Ovary (tissue), 9 donors: ENCODE data around the gene SF1. TPM values are rescaled to one million over a fixed set of nuclear protein-coding genes. Genes with fewer than 3 reads are reported as not detected.
A peak's percentile ranks its signal among the peaks of the same experiment; 100 is the strongest.

ENCODE experiments used
- DNase-seq, 5 donors: peaks; one replicate each; pipeline ENCODE4 v3.0.0-alpha.2; 2019 to 2020
- H3K27ac ChIP-seq, 2 donors: fragments of 200-600 bp; one replicate each; pipeline versions ENCODE4 v1.5.1 to v1.8.0; 2019 to 2022
- H3K27me3 ChIP-seq: fragments of 200-600 bp; one replicate; pipeline ENCODE4 v1.8.0; 2022
- H3K36me3 ChIP-seq: fragments of 200-600 bp; sonication (generic); one replicate; pipeline ENCODE4 v1.5.1; 2019
- H3K4me1 ChIP-seq: one replicate; pipeline ENCODE4 v1.8.1; 2013; ENCODE audit warnings: mild to moderate bottlenecking, moderate library complexity; ENCODE audit not compliant: insufficient read depth
- H3K4me3 ChIP-seq: fragments of 200-600 bp; sonication (generic); one replicate; pipeline ENCODE4 v1.5.1; 2017
- H3K9me3 ChIP-seq, 2 donors: fragments of 200-600 bp in 1 of 2; sonication (generic) in 1 of 2; one replicate each; pipeline versions ENCODE4 v1.5.1 to v1.8.1; 2013 to 2019; ENCODE audit warnings: mild to moderate bottlenecking in 1 of 2, moderate library complexity in 1 of 2
- CTCF ChIP-seq, 3 donors: fragments of 450-650 bp in 2 of 3; fragments of 200-600 bp in 1 of 3; IDR thresholded peaks; one replicate each; pipeline versions ENCODE4 v1.5.1 to v1.8.0; 2016 to 2022; ENCODE audit warnings: antibody characterized with exemption in 3 of 3, mild to moderate bottlenecking in 1 of 3
- EP300 ChIP-seq: sonication (generic); formaldehyde crosslinking; IDR thresholded peaks from one replicate; pipeline ENCODE4 v1.6.1; 2017; ENCODE audit warnings: antibody characterized with exemption
- POLR2A ChIP-seq: fragments of 450-650 bp; IDR thresholded peaks from one replicate; pipeline ENCODE4 v1.6.1; 2017; ENCODE audit warnings: antibody characterized with exemption, mild to moderate bottlenecking, moderate library complexity
- WGBS, 3 donors: extraction: QIAGEN DNeasy Blood & Tissue Kit in 1 of 3; methylation state at CpG; one replicate each; pipeline versions ENCODE4 v1.1.5 to v1.1.7; 2013 to 2017; 5-methylcytosine and 5-hydroxymethylcytosine counted together
- intact Hi-C, 4 donors: fragments of 100-400 bp; cut with DNase I; formaldehyde crosslinking; loops; one replicate each; pipeline versions ENCODE4 v1.11.0 to v1.15.1; 2022 to 2023
- polyA plus RNA-seq, 2 donors: library from polyadenylated mRNA; stranded (reverse); fragments of 200-250 nt in 1 of 2; fragments of 350-450 nt in 1 of 2; fragmentation: Illumina TruSeq in 1 of 2; extraction: RNeasy Lipid Tissue Mini Kit (QIAGEN cat#74804) in 1 of 2; gene quantifications; one replicate each; pipeline ENCODE4 v1.2.3, GENCODE V29; 2013 to 2014
- total RNA-seq, 7 donors: library from RNA; depleted of rRNA in 2 of 7; stranded (reverse); fragments of >200 nt in 2 of 7; fragmentation: NEBNext Ultra II Directional in 3 of 7; extraction: Animal tissue kit (Norgen Biotek cat#: 25700) in 3 of 7; gene quantifications; one replicate each; pipeline versions ENCODE4 v1.1.0 to v1.2.4, GENCODE V29; 2016 to 2023
- donor health status: DM: no; HTN: no; CAD: no; lungs with moderate emphysema.
- donor health status: DM: no; HTN: no; CAD: no.
- donor health status: Bipolar disorder and iron deficiency.
- donor health status: DM: yes; HTN: yes; CAD: no.
- donor health status: DM: no; HTN: no; CAD: no.
- donor health status: DM: yes; HTN: yes; CAD: no.

The SF1 gene
- total and polyA plus RNA-seq, 9 donors: 131 to 388 (median 306) TPM

GRCh38 chr11:64805481-64805880, 27.1 kb upstream of the SF1 start:
- Histone ChIP-seq H3K27me3 (no peaks in the 10 kb centered on the region), H3K4me3 (no peak overlapping the region), H3K4me1 (peaks cover 6% of the 10 kb centered on the region), H3K9me3 (no peaks in the 10 kb centered on the region), H3K36me3 (no peaks in the 10 kb centered on the region), H3K27ac (no peak overlapping the region)
- intact Hi-C loops: no loop called here
- TF ChIP-seq EP300: no peak
- TF ChIP-seq CTCF (IDR thresholded peaks at IDR 0.05): no peak
- TF ChIP-seq POLR2A: no peak
- DNase-seq: no peak
- WGBS, 3 donors: 89 to 92% (median 91%) methylated on average over 9 of the region's 9 CpGs

DNA sequence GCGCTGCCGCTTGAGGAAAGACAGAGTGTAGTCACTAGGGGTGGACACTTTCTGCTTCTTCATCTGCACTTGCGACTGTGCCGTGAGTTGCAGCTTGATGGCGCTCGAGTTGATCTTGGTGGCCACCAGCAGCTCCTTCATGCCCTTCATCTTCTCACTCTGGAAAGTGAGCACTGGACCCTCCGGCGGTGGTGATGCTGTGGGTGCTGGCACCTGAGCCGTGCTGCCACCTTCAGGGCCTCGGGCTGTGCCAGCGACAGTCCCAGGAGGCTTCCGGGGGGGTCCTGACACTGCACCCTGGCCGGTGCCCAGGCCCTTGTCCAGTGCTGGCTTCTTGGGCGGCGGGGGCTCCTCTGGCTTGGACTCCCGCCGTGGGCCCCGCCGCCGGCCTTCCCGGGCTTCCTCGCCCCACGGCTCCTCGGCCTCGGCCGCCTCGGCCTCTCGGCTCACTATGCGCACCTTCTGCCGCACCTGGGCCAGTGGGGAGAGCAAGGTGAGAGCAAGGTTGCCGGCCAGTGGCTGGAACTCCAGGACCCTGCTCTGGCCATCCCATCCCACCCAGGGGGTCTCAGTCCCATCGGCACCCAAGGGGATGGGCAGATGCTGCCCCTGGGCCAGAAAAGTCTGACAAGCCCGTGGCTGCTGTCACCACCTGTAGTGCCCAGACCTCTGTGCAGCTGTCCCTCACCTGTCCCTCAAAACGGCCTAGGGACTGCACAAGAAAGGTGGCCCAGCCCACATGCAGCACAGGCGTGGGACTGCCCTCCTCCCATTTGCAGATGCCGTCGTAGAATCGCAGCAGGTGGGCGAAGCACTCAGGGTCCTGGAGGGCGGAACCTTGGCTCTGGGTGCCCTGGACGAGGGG, 26.2 kb upstream of the SF1 start:
- peak in 3 of 5 donors; percentile 35 to 59 (median 53) for DNase-seq
- Histone ChIP-seq H3K27ac (no peak overlapping the region), H3K27me3 (no peaks in the 10 kb centered on the region), H3K9me3 (no peaks in the 10 kb centered on the region), H3K4me1 (peaks cover 5% of the 10 kb centered on the region), H3K36me3 (no peaks in the 10 kb centered on the region), H3K4me3 (no peak overlapping the region)
- TF ChIP-seq POLR2A (no peak), CTCF (IDR thresholded peaks at IDR 0.05) (no peak), EP300 (no peak)
- WGBS, 3 donors: 85 to 91% (median 87%) methylated on average over 41 of the region's 41 CpGs
- intact Hi-C loops: no loop called here

DNA sequence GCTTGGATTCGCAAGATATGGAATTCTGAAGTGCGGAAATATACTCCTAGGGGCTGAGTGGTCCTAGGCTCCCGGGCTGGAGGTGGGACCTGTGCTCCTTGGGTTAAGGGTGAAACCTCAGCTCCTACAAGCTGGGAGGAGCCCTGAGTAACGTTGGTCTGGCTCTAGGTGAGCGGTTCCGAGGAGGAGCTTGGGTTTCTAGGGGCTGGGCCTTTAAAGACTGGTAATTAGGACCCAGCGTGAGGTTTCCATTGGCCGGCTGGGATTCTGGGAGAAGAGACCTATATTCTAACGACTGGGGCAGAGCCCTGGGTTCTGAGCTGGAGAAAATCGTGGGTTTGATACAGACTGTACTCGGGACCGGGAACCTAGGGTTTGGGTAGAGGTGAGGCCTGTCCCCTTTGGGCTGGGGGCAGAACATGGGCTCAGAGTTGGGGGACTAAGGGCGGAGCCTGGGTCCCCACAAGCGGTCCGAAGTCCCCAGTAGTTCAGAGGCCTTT, 25.6 kb upstream of the SF1 start:
- TF ChIP-seq CTCF (IDR thresholded peaks at IDR 0.05) (no peak), POLR2A (no peak), EP300 (no peak)
- peak in 2 of 5 donors; percentile 37 to 46 for DNase-seq
- Histone ChIP-seq H3K4me1 (peaks cover 2% of the 10 kb centered on the region), H3K27ac (peak overlapping the region; percentile 67 to 93), H3K27me3 (no peaks in the 10 kb centered on the region), H3K4me3 (peak overlapping the region; percentile 60), H3K9me3 (no peaks in the 10 kb centered on the region), H3K36me3 (no peaks in the 10 kb centered on the region)
- intact Hi-C loops: no loop called here
- 34 to 35% (median 34%) methylated on average over 15 of the region's 15 CpGs for WGBS, 3 donors

DNA sequence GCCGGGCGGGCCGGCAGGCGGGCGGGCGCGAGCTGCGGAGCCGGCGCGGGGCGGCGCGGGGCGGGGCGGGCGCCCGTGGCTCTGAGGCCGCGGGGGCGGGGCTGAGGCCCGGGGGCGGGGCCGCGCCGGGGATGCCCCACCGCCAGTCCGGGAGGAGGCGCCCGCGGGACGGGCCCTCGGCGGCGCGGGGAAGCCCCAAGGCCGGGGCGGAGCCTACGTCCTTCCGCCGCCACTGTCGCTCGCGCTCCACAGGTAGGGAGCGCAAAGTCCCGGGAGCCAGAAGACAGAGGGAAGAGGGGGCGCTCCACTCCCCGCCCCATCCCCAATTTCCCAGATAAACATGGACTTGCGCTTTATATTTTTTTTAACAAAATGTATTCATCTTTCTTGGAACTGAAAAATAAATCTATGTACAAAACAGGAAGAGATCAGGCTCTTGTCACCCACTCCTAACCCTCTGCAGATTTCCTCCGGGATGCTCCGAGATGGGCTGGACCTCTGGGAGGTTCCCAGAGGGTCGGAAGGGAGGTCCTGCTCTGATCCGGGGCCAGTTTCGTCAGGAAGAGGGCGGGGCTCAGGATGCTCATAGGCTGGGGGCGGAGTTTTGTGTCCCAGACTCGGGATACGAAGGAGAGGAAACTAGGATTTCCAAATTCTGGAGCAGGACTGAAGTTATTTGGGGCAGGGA, 25.0 kb upstream of the SF1 start, which contains the start of gene MAP4K2:
MAP4K2 (minus strand) TSS at position 57 of the 688 bp plus-strand sequence. CDS start 65 bp downstream, outside the sequence.
- WGBS, 3 donors: 0 to 1% (median 0%) methylated on average over 30 to 58 of the region's 58 CpGs
- H3K9me3 ChIP-seq: no peaks in the 10 kb centered on the region
- DNase-seq: peak; percentile 89 to 95 (median 90)
- H3K36me3 ChIP-seq: no peaks in the 10 kb centered on the region
- intact Hi-C loops: no loop called here
- peak within 1 kb of the TSS; percentile 60 for H3K4me3 ChIP-seq
- peak within 1 kb of the TSS; percentile 67 to 93 for H3K27ac ChIP-seq
- no peaks in the 10 kb centered on the region for H3K27me3 ChIP-seq
- peaks cover 2% of the 10 kb centered on the region for H3K4me1 ChIP-seq
- TF ChIP-seq POLR2A (peak; percentile 29), CTCF (IDR thresholded peaks at IDR 0.05) (peak in 2 of 3 donors; percentile 35 to 41), EP300 (no peak)
